Mucosa of descending colon (tissue), 3 donors: ENCODE data around the gene MMP14. TPM values are rescaled to one million over a fixed set of nuclear protein-coding genes. Genes with fewer than 3 reads are reported as not detected.
"Not testable (repeated sequence)": the region's sequence is repeated elsewhere in the genome, so short reads cannot be mapped to it uniquely, and the experiment has no call there.

Source experiments
- ATAC-seq: fragments of 200-7000 bp; cut with Tn5 transposase; one replicate; pipeline ENCODE4 v1.9.1; 2020; ENCODE audit warnings: mild to moderate bottlenecking, moderate library complexity
- DNase-seq, 3 donors: peaks; one replicate each; pipeline ENCODE4 v3.0.0-alpha.2; 2020
- H3K36me3 ChIP-seq: fragments of 200-600 bp; one replicate; pipeline ENCODE4 v1.8.0; 2021; ENCODE audit warnings: low read depth, mild to moderate bottlenecking
- H3K4me1 ChIP-seq: fragments of 200-600 bp; one replicate; pipeline ENCODE4 v1.8.0; 2021; ENCODE audit warnings: low read depth, mild to moderate bottlenecking
- H3K4me3 ChIP-seq: fragments of 200-600 bp; one replicate; pipeline ENCODE4 v1.8.0; 2021; ENCODE audit warnings: mild to moderate bottlenecking
- H3K9me3 ChIP-seq: fragments of 200-600 bp; one replicate; pipeline ENCODE4 v1.8.0; 2021; ENCODE audit warnings: mild to moderate bottlenecking
- CTCF ChIP-seq: fragments of 200-600 bp; IDR thresholded peaks from one replicate; pipeline ENCODE4 v1.8.0; 2022; ENCODE audit warnings: antibody characterized with exemption, mild to moderate bottlenecking
- intact Hi-C, 2 donors: fragments of 100-400 bp; cut with DNase I in 1 of 2; cut with micrococcal nuclease in 1 of 2; formaldehyde crosslinking; loops; one replicate each; pipeline versions ENCODE4 v1.11.0 to v1.11.1; 2022; cut with DNase I, micrococcal nuclease
- total RNA-seq, 3 donors: library from RNA; stranded (reverse); fragmentation: NEBNext Ultra II Directional in 2 of 3; extraction: Animal tissue kit (Norgen Biotek cat#: 25700) in 2 of 3; gene quantifications; one replicate each; pipeline versions ENCODE4 v1.2.1 to v1.2.4, GENCODE V29; 2021 to 2023
- donor health status: DM: no; HTN: no; CAD: no; lungs with moderate emphysema.
- donor health status: DM: no; HTN: no; CAD: no.
- donor health status: DM: no; HTN: yes; CAD: no.

The MMP14 gene
- total RNA-seq, 3 donors from 2014 or later = 48.1 to 161 (median 104) TPM

GRCh38 chr14:22801716-22802115, 34.7 kb upstream of the MMP14 start:
- no peak overlapping the region for H3K4me3 ChIP-seq
- ATAC-seq = no peak
- H3K9me3 ChIP-seq = no peaks in the 10 kb centered on the region
- no peaks in the 10 kb centered on the region for H3K36me3 ChIP-seq
- intact Hi-C loops = no loop called here
- H3K4me1 ChIP-seq = no peaks in the 10 kb centered on the region
- no peak for DNase-seq
- no peak for TF ChIP-seq CTCF

- intact Hi-C loops = no loop called here
- no peak for DNase-seq
- H3K4me3 ChIP-seq = no peak overlapping the region
- H3K9me3 ChIP-seq = no peaks in the 10 kb centered on the region
- no peaks in the 10 kb centered on the region for H3K36me3 ChIP-seq
- no peak for TF ChIP-seq CTCF
- no peaks in the 10 kb centered on the region for H3K4me1 ChIP-seq
- ATAC-seq = no peak
Measured at GRCh38 chr14:22802860-22803686, 33.3 kb upstream of the MMP14 start.

GRCh38 chr14:22803687-22803974, 32.8 kb upstream of the MMP14 start:
- ATAC-seq = no peak
- intact Hi-C loops = no loop called here

GRCh38 chr14:22805235-22805634, 31.1 kb upstream of the MMP14 start:
- H3K4me3 ChIP-seq, H3K9me3 ChIP-seq, H3K36me3 ChIP-seq, ATAC-seq, H3K4me1 ChIP-seq, DNase-seq, intact Hi-C loops: not testable (repeated sequence)

More at GRCh38 chr14:22803687-22803974, 32.8 kb upstream of the MMP14 start:
- peaks cover under 1% of the 10 kb centered on the region for H3K4me1 ChIP-seq
- no peaks in the 10 kb centered on the region for H3K9me3 ChIP-seq
- TF ChIP-seq CTCF = no peak
- no peaks in the 10 kb centered on the region for H3K36me3 ChIP-seq
- no peak for DNase-seq
- H3K4me3 ChIP-seq = no peak overlapping the region

GRCh38 chr14:22807432-22808087, 28.8 kb upstream of the MMP14 start:
- peaks cover 3% of the 10 kb centered on the region for H3K4me1 ChIP-seq
- DNase-seq = no peak
- no peak overlapping the region for H3K4me3 ChIP-seq
- TF ChIP-seq CTCF = no peak
- intact Hi-C loops = no loop called here
- peak; percentile 49 for ATAC-seq
- H3K36me3 ChIP-seq = no peaks in the 10 kb centered on the region
- H3K9me3 ChIP-seq = no peaks in the 10 kb centered on the region

- Histone ChIP-seq H3K4me1 (peaks cover 3% of the 10 kb centered on the region), H3K4me3 (no peak overlapping the region), H3K36me3 (no peaks in the 10 kb centered on the region), H3K9me3 (no peaks in the 10 kb centered on the region)
- TF ChIP-seq CTCF = no peak
- DNase-seq (no peak), ATAC-seq (no peak)
- intact Hi-C loops = no loop called here
Measured at GRCh38 chr14:22808388-22809209, 27.8 kb upstream of the MMP14 start.
